Activated CD8-positive, alpha-beta T cell treated with anti-CD3 and anti-CD28 coated beads, Interleukin-2, amount 10 ng/mL, durations not matched to agents 7 days and 5 days (primary cell): ENCODE measurements around the gene PDIA6. TPM values are rescaled to one million over a fixed set of nuclear protein-coding genes. Genes with fewer than 3 reads are reported as not detected.

Source experiments
- ATAC-seq: fragments of 150-1000 bp; cut with Tn5 transposase; one replicate; pipeline ENCODE4 v1.10.0; 2021; ENCODE audit warnings: moderate library complexity
- CTCF ChIA-PET: fragments of 350-600 bp; sonication (Branson Sonifier 250); formaldehyde crosslinking; loops from one replicate; lab custom pipeline; 2021; ENCODE audit warnings: antibody characterized with exemption; lab: Charles Lee
- POLR2A ChIA-PET: fragments of 350-600 bp; sonication (Branson Sonifier 250); formaldehyde crosslinking; loops from one replicate; lab custom pipeline; 2021; ENCODE audit warnings: antibody characterized with exemption; lab: Charles Lee
- DNase-seq: peaks from one replicate; pipeline ENCODE4 v3.0.0-alpha.2; 2020
- H3K27ac Mint-ChIP-seq: one replicate; pipeline ENCODE4 v1.8.0; 2021; ENCODE audit warnings: mild to moderate bottlenecking, mixed read lengths
- H3K27me3 Mint-ChIP-seq: one replicate; pipeline ENCODE4 v1.8.0; 2021; ENCODE audit warnings: low read depth, mixed read lengths
- H3K36me3 Mint-ChIP-seq: one replicate; pipeline ENCODE4 v1.8.0; 2021; ENCODE audit warnings: low read depth, mixed read lengths
- H3K4me1 Mint-ChIP-seq: one replicate; pipeline ENCODE4 v1.8.0; 2021; ENCODE audit warnings: low read depth, mixed read lengths
- H3K4me3 Mint-ChIP-seq: one replicate; pipeline ENCODE4 v1.8.0; 2021; ENCODE audit warnings: mild to moderate bottlenecking, mixed read lengths
- H3K9me3 Mint-ChIP-seq: one replicate; pipeline ENCODE4 v1.8.0; 2022; ENCODE audit warnings: mixed read lengths; ENCODE audit not compliant: insufficient read depth
- total RNA-seq, 2 experiments: library from RNA; stranded (reverse); gene quantifications; one replicate each; pipeline ENCODE4 v1.2.3, GENCODE V29; 2021

The PDIA6 gene
- 100 to 1,000 TPM; 131 to 138 TPM for total RNA-seq

- H3K27me3 Mint-ChIP-seq = peaks cover 13% of the 10 kb centered on the region
- peak; percentile 97 for ATAC-seq
- CTCF ChIA-PET = interaction anchor here (0.7 to 2.3 kb wide), 5 partner anchors 13 to 136 kb away, joined by 3 to 18 read pairs (median 3); no protein-coding TSS in a partner anchor
- peak within 1 kb of the TSS; percentile 93 for H3K27ac Mint-ChIP-seq
- peaks cover 33% of the 10 kb centered on the region for H3K36me3 Mint-ChIP-seq
- peaks cover 36% of the 10 kb centered on the region for H3K4me1 Mint-ChIP-seq
- POLR2A ChIA-PET = interaction anchor here (0.6 to 2.4 kb wide), 6 partner anchors 10 to 345 kb away, joined by 3 to 11 read pairs (median 4); partner anchors contain the start of gene NOL10
- no peaks in the 10 kb centered on the region for H3K9me3 Mint-ChIP-seq
- H3K4me3 Mint-ChIP-seq = peak within 1 kb of the TSS; percentile 87
- DNase-seq = peak; percentile 96
Measured at GRCh38 chr2:10812362-10813162, at the start of gene PDIA6. PDIA6 (minus strand) TSS chr2:10812785; CDS start chr2:10812696, 89 bp downstream.

- Mint-ChIP-seq H3K4me1 (peaks cover 30% of the 10 kb centered on the region), H3K27me3 (peaks cover 43% of the 10 kb centered on the region), H3K27ac (no peak overlapping the region), H3K4me3 (no peak overlapping the region), H3K9me3 (no peaks in the 10 kb centered on the region), H3K36me3 (no peaks in the 10 kb centered on the region)
- ChIA-PET CTCF (interaction anchor here (0.9 kb wide), 1 partner anchor 30 kb away, joined by 3 read pairs; no protein-coding TSS in a partner anchor), POLR2A (no interaction called here)
- ATAC-seq (no peak), DNase-seq (no peak)
Measured at GRCh38 chr2:10862330-10862729, 49.7 kb upstream of the PDIA6 start.

- H3K27me3 Mint-ChIP-seq = peaks cover 43% of the 10 kb centered on the region
- H3K9me3 Mint-ChIP-seq = no peaks in the 10 kb centered on the region
- DNase-seq = no peak
- H3K27ac Mint-ChIP-seq = no peak overlapping the region
- H3K4me3 Mint-ChIP-seq = no peak overlapping the region
- no peaks in the 10 kb centered on the region for H3K36me3 Mint-ChIP-seq
- ATAC-seq = no peak
- peaks cover 30% of the 10 kb centered on the region for H3K4me1 Mint-ChIP-seq
- CTCF ChIA-PET = interaction anchor here (1.0 kb wide), 1 partner anchor 29 kb away, joined by 4 read pairs; no protein-coding TSS in a partner anchor
- POLR2A ChIA-PET = interaction anchor here (0.5 kb wide), 1 partner anchor 730 kb away, joined by 3 read pairs; no protein-coding TSS in a partner anchor
Measured at GRCh38 chr2:10861765-10862164, 49.2 kb upstream of the PDIA6 start.

GRCh38 chr2:10860814-10861325 lies 48.3 kb upstream of the PDIA6 start:
- H3K27ac Mint-ChIP-seq = no peak overlapping the region
- no peak overlapping the region for H3K4me3 Mint-ChIP-seq
- H3K4me1 Mint-ChIP-seq = peaks cover 30% of the 10 kb centered on the region
- ATAC-seq (no peak), DNase-seq (no peak)
- H3K27me3 Mint-ChIP-seq = peaks cover 37% of the 10 kb centered on the region
- no peaks in the 10 kb centered on the region for H3K36me3 Mint-ChIP-seq
- POLR2A ChIA-PET = no interaction called here
- no peaks in the 10 kb centered on the region for H3K9me3 Mint-ChIP-seq
- CTCF ChIA-PET = interaction anchor here (1.0 to 1.1 kb wide), 2 partner anchors 28 to 29 kb away, joined by 4 read pairs; no protein-coding TSS in a partner anchor

DNA sequence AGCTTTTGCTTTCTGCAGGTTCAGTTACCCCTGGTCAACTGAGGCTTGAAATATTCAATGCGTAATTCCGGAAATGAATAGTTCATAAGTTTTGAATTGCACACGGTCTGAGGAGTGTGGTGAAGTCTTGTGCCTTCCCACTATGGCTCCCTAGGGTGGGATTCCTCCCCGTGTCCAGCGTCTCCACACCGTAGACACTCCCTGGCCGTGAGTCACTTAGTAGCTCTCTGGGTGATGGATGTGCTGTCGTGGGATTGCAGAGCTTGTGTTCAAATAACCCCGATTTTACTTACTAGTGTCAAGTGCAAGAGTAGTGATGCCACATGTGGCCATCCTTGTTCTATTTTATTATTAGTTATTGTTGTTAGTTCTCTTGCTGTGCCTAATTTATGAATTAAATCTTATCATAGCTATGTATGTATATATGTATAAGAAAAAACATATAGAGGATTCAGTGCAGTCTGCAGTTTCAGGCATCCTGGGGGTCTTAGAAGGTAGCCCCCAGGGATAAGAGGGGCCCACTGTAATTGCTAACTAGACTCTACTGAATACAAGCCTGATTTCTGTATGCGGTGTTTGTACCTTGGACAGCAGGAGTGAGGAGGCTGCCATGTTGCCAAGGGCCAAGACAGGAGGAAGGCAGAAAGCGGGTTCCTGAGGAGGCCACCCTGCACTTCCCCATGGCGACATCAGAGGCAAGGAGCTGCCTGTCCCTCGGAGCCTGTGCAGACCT lies 47.7 kb upstream of the PDIA6 start:
- Mint-ChIP-seq H3K27me3 (peaks cover 35% of the 10 kb centered on the region), H3K4me3 (no peak overlapping the region), H3K36me3 (no peaks in the 10 kb centered on the region), H3K27ac (no peak overlapping the region), H3K4me1 (peaks cover 28% of the 10 kb centered on the region), H3K9me3 (no peaks in the 10 kb centered on the region)
- ChIA-PET POLR2A (no interaction called here), CTCF (interaction anchor here (1.1 kb wide), 1 partner anchor 28 kb away, joined by 4 read pairs; no protein-coding TSS in a partner anchor)
- ATAC-seq = no peak
- no peak for DNase-seq

- Mint-ChIP-seq H3K9me3 (no peaks in the 10 kb centered on the region), H3K27me3 (peaks cover 38% of the 10 kb centered on the region), H3K36me3 (no peaks in the 10 kb centered on the region), H3K4me1 (peaks cover 18% of the 10 kb centered on the region), H3K27ac (no peak overlapping the region), H3K4me3 (no peak overlapping the region)
- ChIA-PET CTCF (no interaction called here), POLR2A (no interaction called here)
- ATAC-seq (no peak), DNase-seq (no peak)
Measured at GRCh38 chr2:10859278-10859677, 46.7 kb upstream of the PDIA6 start.

- no peaks in the 10 kb centered on the region for H3K4me1 Mint-ChIP-seq
Measured at GRCh38 chr2:10848541-10848940, 36.0 kb upstream of the PDIA6 start.

DNA sequence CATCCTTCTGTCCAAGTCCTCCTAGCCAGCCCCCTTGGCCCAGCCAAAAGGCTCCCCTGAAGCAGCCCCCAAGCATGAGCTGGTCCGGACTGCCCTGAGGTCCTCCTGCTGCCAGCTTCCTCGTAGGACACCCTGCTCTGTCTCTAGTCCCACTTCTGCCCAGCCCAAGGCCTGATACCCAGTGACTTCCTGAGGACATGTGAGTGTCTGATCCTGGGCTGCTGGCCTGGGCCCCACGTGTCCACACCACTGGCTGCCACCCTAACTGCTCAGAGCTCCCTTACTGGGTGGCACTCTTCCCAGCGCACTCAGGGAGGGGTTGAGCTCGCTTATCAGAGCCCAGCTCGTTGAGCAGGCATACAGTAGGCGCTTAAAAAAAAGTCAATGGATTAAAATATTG lies 34.4 kb upstream of the PDIA6 start:
- CTCF ChIA-PET = interaction anchor here (1.3 to 1.9 kb wide), 2 partner anchors 11 to 14 kb away, joined by 3 to 7 read pairs; no protein-coding TSS in a partner anchor
- POLR2A ChIA-PET = no interaction called here
- Mint-ChIP-seq H3K4me1 (no peaks in the 10 kb centered on the region), H3K36me3 (no peaks in the 10 kb centered on the region), H3K27ac (no peak overlapping the region), H3K9me3 (no peaks in the 10 kb centered on the region), H3K4me3 (no peak overlapping the region), H3K27me3 (no peaks in the 10 kb centered on the region)
- ATAC-seq (no peak), DNase-seq (no peak)

More at GRCh38 chr2:10848541-10848940, 36.0 kb upstream of the PDIA6 start:
- H3K36me3 Mint-ChIP-seq = no peaks in the 10 kb centered on the region
- H3K27me3 Mint-ChIP-seq = peaks cover 7% of the 10 kb centered on the region
- H3K9me3 Mint-ChIP-seq = no peaks in the 10 kb centered on the region
- POLR2A ChIA-PET = no interaction called here
- no peak overlapping the region for H3K27ac Mint-ChIP-seq
- H3K4me3 Mint-ChIP-seq = no peak overlapping the region
- DNase-seq = no peak
- ATAC-seq = no peak
- CTCF ChIA-PET = interaction anchor here (1.2 to 1.9 kb wide), 2 partner anchors 13 to 16 kb away, joined by 3 to 7 read pairs; no protein-coding TSS in a partner anchor

DNA sequence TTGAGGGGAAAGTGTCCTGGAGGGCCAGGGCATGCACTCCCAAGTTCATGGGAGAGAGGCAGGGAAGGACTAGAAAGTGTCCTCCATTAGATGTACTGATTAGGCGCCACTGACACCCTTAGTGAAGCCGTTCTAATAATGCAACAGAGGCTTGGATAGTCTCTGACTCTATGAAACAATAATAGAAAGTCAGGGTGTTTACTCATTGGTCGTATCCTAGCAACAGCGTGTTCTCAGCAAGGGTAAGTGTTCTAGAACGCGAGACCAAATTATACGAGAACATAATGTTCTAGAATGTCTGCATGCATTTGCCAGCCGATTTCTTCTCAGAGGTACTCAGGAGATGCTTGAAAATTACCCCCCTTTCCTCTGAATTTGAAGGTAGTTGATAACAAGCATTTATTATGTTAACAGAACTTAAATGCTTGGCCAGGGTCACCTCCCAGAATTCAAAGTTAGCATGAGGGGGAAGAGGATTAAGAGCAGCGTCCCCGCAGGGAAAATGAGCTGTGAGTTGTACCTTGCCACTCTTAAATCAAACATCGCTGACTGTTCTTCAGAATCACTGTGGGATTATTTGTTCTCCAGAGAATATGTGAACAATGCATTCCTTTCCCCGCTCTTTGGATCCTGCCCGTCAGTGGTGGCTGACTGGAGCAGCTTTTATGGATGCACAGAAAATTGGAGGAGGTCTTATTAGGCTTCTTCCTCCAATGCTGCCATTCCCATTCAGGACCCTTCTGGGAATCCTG lies 33.7 kb upstream of the PDIA6 start:
- Mint-ChIP-seq H3K27me3 (no peaks in the 10 kb centered on the region), H3K27ac (no peak overlapping the region), H3K4me1 (no peaks in the 10 kb centered on the region), H3K36me3 (no peaks in the 10 kb centered on the region), H3K4me3 (no peak overlapping the region), H3K9me3 (no peaks in the 10 kb centered on the region)
- CTCF ChIA-PET = interaction anchor here (1.3 kb wide), 1 partner anchor 14 kb away, joined by 3 read pairs; no protein-coding TSS in a partner anchor
- no peak for ATAC-seq
- POLR2A ChIA-PET = no interaction called here
- DNase-seq = no peak

DNA sequence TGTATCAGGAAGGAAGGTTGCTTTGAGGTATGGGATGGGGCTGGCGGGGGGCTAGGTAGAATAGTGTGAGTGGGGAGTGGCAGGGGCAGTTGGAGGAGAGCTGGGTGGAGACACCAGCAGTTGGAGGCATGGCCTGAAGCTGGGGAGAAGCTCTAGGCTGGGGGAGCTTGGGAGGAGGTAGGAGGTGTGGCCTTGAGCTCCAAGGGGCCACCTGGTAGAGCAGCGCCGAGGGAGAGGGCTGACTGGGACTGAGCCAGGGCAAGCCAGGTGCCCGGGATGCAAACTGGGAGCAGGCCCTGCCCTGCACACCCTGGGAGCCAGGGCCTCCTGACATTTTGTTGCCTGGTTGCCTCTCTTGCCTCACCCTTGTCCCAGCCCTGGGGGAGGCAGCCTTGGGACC lies 33.1 kb upstream of the PDIA6 start:
- CTCF ChIA-PET = interaction anchor here (1.2 kb wide), 1 partner anchor 10 kb away, joined by 3 read pairs; no protein-coding TSS in a partner anchor
- H3K27ac Mint-ChIP-seq = no peak overlapping the region
- ATAC-seq (no peak), DNase-seq (no peak)
- POLR2A ChIA-PET = no interaction called here
- no peaks in the 10 kb centered on the region for H3K27me3 Mint-ChIP-seq
- peaks cover 2% of the 10 kb centered on the region for H3K36me3 Mint-ChIP-seq
- no peak overlapping the region for H3K4me3 Mint-ChIP-seq
- peaks cover 3% of the 10 kb centered on the region for H3K9me3 Mint-ChIP-seq
- no peaks in the 10 kb centered on the region for H3K4me1 Mint-ChIP-seq

- H3K4me1 Mint-ChIP-seq = no peaks in the 10 kb centered on the region
- H3K9me3 Mint-ChIP-seq = peaks cover 4% of the 10 kb centered on the region
- ATAC-seq (no peak), DNase-seq (no peak)
- ChIA-PET POLR2A (no interaction called here), CTCF (interaction anchor here (0.9 to 1.2 kb wide), 3 partner anchors 9 to 12 kb away, joined by 3 read pairs; no protein-coding TSS in a partner anchor)
- no peak overlapping the region for H3K27ac Mint-ChIP-seq
- H3K4me3 Mint-ChIP-seq = no peak overlapping the region
- no peaks in the 10 kb centered on the region for H3K27me3 Mint-ChIP-seq
- peaks cover 2% of the 10 kb centered on the region for H3K36me3 Mint-ChIP-seq
Measured at GRCh38 chr2:10844097-10844496, 31.5 kb upstream of the PDIA6 start.
